Measurements from ENCODE around the gene FES.
"Not testable (repeated sequence)": the region's sequence is repeated elsewhere in the genome, so short reads cannot be mapped to it uniquely, and the experiment has no call there.

- TF ChIP-seq CTCF, EP300, POLR2A (IDR thresholded peaks at IDR 0.05): not testable (repeated sequence)
Measured at GRCh38 chr15:90897131-90897655, 12.9 kb downstream of the FES start.
